GM19372 (cell line): ENCODE data around the gene TNP2.
A peak's percentile ranks its signal among the peaks of the same experiment; 100 is the strongest.
"Not testable (repeated sequence)": the region's sequence is repeated elsewhere in the genome, so short reads cannot be mapped to it uniquely, and the experiment has no call there.

Source experiments
- ATAC-seq: cut with Tn5 transposase; IDR thresholded peaks from one replicate; pipeline ENCODE4 v1.9.1; 2021; ENCODE audit warnings: mild to moderate bottlenecking, low read depth, moderate library complexity; ENCODE audit not compliant: unreplicated experiment

The TNP2 gene

DNA sequence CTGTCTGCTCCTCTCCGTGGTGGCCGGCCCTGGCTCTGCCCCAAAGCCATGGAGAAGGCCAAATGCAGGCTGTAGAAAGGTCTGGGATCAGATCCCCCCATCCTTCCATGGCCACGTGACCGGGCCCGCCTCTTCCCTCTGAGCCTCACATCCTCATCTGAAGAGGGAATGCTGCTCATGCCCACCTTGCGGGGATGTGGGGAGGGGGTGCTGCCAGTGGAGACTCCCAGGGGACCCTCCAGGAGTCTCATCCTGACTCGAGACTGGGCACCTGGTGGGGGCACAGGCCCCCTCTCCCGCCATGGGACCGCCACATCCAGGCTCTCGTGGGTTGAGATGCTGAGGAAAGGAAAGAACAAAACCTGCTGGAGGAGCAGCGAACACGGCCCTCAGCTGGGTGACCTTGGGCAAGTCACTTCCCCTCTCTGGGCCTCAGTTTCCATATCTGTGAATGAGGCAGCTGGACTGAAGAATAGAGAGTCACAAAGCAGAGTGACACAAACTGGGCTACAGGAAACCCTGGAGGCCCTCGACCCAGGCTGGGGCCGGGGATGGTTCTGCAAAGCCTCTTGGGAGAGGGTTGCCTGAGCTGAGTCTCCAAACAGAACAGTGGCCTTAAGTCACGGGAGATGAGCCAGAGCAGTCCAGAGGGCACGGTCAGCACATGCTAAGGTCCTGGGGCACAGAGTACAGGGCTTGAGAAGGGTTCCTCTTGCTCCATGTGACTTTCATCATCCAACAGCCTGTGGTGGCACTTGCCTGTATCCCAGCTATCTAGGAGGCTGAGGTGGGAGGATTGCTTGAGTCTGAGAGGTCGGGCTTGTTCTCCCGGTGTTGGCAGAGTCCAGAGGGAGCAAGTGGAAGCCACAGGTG lies 43.2 kb downstream of the TNP2 start:
- no peak for ATAC-seq

DNA sequence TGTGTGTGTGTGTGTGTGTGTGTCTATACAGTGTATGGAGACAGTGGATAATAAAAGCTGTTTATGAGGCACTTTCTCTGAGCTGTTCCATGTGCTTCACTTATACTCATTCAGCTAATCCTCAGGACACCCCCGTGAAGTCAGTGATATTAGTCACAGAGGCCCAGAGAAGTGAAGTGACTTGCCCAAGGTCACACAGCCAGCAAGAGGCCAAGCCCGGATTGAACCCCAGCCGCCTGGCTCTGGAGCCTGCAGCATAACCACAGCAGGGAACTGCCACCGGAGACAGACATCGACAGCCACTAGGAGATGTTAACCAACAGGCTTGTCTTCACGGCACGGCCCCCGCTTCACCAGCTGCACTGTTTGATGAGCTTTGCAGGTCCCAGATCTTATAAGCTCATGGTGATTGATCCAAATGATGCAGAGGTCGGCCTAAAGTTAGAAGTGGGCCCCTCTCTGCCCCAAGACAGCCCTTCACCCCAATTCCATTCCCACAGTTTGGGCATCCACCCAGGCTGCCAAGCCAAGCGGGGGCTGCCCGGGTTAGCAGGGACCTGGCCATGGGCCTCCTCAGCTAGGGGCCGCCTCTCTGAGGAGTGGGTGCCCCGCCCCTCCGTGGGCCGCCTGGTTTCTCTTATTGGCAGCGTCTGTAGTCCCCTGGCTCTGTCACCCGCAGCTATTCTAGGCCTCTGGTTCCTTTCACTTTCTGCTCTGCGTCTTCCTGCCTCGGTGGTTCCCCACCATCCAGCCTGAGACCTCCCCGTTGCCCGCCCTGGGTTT lies 44.0 kb downstream of the TNP2 start:
- peak; percentile 79 for ATAC-seq

DNA sequence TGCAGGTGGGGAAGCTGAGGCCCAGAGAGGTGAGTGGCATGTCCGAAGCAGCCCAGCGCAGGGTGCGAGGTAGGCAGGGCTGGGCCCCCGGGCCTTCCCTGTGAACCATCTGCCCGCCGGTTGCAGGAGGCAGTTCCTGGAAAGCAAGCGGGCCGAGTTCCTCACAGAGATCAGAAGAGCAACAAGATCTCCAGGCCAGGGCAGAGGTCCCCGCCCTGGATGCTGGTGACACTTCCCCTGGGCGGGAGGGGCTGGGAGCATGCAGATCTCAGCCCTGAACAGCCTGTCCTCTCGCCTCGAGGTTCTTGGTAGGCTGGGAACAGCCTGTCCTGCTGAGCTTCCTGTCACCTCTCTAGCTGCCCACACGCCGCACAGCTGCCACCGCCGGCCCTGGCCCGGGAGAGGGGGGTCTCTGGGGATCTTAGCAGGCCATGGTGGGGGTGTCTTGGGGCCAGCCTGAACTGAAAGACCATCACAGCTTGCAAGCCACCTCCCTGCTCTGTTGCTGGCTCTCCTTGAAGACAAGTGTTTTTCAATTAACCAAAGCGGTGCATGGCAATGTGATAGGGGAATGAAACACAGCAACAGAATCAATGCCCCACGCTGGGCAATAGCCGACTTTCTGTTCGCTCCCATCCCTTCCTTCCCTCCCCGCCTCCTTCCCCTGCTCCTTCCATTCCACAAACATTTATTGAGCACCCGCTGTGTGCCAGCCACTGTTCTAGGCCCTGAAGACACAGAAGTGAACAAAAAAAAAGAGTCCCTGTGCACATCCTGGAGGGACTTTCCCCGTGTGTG lies 44.8 kb downstream of the TNP2 start:
- ATAC-seq, result no peak

DNA sequence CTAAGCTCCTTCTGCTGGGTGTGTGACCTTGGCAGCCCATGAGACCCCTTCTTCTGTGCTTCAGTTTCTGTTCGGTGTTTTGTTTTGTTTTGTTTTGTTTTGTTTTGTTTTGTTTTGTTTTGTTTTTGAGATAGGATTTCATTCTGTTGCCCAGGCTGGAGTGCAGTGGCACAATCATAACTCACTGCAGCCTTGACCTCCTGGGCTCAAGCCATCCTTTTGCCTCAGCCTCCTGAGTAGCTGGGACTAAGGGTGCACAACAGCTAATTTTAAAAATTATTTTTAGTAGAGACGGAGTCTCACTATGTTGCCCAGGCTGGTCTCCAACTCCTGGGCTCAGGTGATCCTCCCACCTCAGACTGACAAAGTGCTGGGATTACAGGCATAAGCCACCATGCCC lies 48.6 kb downstream of the TNP2 start:
- ATAC-seq, result not testable (repeated sequence)

DNA sequence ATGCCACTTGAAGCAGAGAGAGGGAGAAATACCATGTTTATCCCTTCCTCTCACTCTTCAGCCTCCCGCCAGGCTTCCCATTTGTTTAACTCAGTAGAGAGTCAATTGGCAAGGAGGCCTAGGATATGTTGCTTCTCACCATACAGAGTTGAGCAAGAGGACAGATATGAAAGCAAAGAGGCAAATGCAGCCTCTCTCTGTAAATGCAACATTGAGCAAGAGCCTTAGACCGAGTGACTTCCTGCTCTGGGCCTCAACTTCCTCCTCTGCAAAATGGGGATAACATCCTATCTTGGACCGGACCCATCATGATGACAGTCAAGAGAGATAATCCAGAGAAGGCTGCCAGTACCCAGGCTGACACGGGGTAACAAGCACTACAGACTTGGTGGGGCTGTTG lies 49.9 kb downstream of the TNP2 start:
- ATAC-seq, result no peak

DNA sequence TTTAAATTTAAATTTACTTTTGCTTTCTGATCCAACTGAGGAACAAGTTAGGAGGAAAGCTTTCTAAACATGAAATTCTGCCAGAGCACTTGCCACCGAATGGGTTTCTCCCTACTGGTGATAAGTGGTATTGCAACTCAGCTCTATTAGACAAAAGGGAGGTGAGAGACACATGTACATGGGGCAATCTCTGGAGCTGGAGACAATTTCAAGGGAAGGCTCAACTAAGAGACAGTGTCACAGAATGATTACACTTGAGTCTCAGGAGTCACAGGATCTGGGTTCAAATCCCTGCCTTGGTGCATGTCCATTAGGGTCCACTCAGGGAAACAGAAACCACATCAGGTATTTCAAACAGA lies 50.5 kb downstream of the TNP2 start:
- no peak for ATAC-seq
